ENCODE data around the gene TRIM9.

GRCh38 chr14:51081209-51081608 lies 13.7 kb downstream of the TRIM9 start:
- no peak for TF ChIP-seq CTCF (conservative IDR thresholded peaks at IDR 0.05; ENCODE audit: low read depth, low read length)
- no peak for TF ChIP-seq EZH2 (IDR thresholded peaks at IDR 0.05; ENCODE audit: borderline replicate concordance, low read depth, low read length, poor library complexity, severe bottlenecking)

Data from A673 (cell line).